G401.6 (cell line): ENCODE results near the gene PHOX2A.

Source experiments
- FAIRE-seq: peaks from 2 replicates; lab custom pipeline; 2012; peaks lifted over from hg19 to GRCh38; lab: Jason Lieb, UNC

PHOX2A gene

DNA sequence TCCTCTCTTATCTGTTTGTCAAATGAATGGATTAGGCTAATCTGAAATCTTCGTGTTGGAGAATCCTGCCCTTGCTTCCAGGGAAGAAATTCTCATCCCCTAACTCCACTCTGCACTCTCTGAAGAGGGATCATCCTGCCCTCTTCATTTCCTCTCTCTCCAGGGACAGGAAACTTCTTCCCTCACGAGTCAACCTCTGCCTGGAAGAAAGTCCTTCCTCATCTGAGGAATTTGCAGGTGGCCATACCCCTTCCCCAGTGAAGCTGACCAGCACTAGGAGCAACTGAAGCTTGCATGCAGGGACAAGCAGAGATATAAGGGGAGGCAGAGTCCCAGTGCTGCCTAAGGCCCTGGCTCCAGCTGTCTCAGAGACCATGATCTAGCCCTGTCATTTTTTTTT lies 3.6 kb upstream of the PHOX2A start:
- no peak for FAIRE-seq

DNA sequence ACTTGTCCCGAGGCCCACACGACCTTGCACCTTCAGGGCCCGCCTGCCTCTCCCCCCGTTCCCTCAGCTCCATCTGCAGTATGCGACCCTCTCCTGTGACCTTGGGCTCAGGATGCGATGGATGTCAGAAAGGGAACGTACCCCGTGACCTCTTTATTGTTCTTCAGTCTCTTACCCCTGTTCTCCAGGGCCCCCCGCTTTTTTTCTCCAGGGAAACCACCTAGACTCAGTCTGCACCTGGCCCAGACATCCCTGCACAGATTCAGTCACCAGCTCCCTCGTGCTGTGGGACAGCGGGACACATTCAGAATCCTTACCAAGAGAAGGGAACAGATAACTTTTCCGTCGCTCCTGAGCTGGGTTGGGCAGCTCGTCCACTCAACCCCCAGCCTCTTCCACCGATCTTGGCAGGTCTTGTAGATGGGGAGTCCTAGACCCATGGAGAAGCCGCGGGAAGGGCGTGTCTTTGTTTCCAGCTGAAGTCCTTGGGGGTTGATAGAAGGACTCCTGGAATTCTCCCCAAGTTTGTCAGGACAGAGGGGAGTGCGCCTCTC lies 1.4 kb upstream of the PHOX2A start:
- FAIRE-seq, result no peak

DNA sequence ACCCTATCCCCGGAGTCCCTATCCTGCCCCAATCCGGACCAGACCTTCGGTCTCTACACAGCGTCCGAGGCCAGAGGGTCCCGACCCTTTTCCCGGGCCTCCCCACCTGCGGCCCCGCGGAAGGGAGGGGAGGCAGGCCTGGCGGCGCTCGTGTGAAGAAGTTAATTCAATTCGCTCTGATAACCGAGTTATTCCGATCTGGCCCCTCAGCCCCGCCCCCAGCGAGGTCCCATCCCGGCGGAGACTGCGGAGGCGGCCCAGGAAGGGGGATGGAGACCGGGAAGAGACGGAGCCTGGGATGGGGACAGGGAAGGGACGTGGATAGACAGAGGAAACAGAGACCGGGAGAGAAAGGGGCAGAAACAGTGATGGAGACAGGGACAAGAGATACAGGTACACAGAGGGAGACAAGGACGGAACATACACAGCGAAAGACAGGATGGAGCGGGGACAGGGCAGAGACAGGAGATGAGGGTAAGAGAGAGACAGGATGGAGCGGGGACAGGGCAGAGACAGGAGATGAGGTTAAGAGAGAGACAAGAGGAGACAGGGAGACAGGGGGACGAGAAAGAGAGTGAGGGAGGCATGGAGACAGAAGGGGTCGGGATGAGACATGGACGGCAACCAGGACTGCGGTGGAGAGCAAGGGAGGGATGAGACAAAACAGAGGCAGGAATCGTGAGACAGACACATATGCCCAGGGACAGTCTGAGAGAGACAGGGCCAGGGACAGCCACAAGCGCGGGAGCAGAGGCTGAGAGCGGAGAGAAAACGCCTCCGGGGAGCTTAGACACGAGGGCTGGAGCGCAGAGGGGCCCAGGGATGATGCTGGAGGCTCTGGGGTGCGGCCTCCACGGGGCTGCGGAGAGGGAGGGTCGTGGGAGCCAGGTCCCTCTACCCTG lies 636 bp upstream of the PHOX2A start:
- FAIRE-seq, result no peak

DNA sequence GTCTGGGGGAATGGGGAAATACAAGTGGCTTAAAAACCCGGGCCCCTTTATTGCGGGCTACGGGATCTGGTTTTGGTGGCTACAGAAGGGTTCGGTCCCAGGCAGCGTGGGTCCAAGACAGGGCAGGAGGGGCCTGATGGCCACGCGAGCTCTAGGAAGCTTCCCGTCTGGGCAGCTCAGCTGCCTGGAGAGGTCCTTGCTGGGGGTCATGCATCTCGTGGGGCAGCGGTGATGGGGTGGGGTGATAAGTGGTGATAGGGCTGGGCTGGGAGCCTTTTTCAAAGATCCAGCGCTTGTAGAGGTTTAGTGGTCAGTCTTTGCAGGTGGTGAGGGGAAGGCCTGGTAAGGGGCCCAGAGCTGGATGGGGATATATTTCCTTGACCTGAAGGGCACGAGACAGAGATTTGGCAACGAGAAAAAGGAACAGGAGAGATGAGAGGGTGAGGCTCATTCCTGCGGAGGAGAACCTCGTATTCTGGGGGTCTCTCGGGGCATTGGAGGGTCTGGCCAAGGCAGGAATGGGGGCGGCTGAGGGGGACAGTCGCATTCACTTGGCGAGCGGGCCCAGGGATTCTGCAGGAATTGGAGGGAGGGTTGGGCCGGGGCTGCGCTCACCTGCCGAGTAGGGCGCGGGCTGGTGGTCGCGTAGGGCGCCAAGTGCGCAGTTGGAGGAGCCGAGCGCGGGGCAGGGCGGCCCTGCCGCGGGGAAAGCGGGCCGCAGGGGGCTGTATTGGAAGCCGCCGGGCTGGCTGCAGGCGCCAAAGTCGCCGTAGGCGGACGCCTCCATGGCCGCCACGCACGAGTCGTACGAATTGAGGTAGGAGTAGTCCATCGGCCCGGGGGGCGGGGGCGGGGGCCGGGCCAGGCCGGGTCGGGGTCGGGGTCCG lies 560 bp downstream of the PHOX2A start:
- no peak for FAIRE-seq

DNA sequence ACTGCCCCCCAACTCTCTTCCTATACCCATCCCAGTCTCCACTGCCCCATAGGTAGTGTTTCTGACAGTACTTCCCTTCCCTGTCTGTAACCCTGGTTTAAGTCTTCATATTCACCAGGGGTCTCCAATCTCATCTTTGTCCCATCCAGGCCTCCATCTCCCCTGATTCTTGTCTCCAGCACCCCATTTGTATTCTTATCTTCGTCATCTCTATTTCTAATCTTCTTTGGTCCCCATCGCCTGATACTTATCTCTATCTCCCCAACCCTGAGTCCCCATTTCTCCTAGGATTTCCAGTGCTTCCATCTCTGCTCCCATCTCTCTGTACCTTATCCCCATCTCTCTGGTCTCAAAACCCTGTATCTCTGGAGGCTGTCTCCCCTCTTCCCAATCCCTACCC lies 1.8 kb downstream of the PHOX2A start:
- FAIRE-seq, result no peak

DNA sequence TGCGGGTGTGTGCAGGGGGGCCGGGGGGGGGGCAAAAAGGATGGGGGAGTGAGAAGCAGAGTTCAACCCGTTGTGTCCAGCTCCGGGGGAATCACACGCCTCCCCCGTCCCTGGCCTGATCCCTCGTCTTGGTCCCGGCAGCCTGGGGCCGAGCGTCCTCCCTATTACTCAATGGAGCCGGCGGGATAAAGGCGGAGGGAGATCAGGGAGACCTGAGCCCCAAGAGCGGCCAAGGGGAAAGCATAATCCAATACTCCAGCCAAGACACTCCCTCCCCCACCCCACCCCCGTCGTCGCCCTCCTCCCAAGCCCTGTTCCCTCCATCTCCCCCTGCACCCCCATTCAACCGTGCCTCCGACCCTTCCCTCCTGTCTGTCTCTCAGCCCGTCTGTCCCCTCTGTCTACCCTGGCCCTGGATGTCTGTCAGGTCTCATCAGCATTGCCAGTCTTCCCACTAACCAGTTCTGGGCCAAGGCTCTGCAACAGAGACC lies 2.6 kb downstream of the PHOX2A start:
- no peak for FAIRE-seq

DNA sequence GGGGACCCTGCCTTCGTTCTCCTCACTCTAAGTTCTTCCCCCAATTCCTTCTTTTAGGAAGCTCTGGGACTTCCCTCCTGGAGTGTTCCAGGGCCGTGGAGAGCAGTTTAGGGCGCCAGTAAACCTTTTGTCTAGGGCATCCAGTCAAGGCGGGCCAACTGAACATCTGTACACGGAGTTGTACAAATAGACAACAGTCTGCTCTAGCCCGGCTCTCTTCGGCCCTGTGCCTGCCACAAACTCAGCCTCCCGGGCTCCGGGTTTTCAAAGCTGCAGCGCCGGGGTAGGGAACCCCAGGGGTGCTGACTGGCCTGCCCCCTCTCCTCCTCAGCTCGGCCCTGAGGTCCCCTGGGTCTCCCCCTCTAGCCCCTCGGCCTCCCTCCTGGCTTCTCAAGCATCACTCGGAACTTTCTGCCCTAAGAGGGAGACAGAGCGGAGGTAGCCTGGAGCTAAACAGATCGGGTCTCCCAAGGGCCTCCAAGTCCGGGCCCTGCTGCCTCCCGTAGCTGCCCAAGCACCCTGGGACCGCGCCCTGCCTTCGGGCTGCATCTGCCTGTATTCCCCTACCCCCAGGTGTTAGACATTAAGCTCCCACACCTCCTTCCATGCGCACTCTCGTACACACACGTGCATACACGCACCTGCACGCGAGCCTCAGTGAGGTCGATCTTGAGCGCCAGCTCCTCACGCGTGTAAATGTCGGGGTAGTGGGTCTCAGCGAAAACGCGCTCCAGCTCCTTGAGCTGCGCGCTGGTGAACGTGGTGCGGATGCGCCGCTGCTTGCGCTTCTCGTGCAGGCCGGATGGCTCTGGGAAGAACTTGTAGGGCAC lies 3.3 kb downstream of the PHOX2A start:
- no peak for FAIRE-seq

DNA sequence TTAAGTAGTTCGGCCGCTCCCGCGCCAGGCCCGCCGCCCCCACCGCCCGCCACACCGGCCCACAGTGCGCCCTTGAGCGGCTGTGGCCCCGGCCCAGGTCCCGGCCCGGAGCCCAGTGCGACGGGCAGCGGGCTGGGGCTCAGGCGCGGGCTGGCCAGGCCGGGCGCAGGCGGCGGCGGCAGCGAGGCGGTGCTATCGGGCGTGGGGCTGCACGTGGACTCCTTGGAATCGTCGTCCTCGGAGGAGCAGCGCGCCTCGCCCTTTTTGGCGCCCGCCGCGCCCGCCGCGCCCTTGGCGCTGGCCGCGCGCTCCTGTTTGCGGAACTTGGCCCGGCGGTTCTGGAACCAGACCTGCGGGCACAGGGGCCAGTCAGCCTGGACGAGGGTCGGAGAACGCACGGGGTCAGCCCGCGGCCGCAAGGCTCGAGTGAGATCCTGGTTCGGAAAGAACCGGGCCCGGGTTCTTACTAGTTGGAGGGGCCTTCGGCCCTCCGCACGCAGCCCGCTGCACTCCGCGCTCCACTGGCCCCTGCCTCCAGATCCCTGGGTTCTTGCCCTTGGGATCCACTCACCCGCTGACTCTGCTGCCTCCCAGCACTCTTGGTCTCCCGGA lies 4.0 kb downstream of the PHOX2A start:
- no peak for FAIRE-seq

DNA sequence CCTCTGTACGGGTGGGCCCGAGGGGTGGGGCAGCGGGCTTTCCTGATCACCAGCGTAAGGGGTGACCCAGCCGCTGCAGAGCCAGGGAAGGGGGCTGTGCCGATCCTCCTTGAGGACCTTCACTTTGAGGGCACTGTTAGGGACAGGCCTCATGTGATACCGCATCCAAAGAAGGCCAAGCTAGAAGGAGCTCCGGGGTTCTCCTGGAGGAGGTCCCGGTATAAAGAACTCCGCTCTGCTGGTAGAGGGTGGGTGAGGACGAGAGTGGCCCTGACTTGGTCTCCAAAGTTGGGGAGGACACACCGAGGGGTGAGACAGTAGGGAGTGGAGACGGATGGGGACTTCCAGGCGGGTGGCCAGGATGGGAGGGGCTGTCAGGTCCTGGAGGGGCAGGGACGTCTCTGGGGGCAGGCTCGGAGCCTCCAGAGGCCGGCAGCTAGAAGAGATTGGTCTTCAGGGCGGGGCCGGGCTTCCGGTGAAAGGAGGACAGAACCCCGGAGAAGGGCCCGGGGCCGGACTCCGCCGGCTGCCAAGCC lies 4.6 kb downstream of the PHOX2A start:
- FAIRE-seq, result no peak

DNA sequence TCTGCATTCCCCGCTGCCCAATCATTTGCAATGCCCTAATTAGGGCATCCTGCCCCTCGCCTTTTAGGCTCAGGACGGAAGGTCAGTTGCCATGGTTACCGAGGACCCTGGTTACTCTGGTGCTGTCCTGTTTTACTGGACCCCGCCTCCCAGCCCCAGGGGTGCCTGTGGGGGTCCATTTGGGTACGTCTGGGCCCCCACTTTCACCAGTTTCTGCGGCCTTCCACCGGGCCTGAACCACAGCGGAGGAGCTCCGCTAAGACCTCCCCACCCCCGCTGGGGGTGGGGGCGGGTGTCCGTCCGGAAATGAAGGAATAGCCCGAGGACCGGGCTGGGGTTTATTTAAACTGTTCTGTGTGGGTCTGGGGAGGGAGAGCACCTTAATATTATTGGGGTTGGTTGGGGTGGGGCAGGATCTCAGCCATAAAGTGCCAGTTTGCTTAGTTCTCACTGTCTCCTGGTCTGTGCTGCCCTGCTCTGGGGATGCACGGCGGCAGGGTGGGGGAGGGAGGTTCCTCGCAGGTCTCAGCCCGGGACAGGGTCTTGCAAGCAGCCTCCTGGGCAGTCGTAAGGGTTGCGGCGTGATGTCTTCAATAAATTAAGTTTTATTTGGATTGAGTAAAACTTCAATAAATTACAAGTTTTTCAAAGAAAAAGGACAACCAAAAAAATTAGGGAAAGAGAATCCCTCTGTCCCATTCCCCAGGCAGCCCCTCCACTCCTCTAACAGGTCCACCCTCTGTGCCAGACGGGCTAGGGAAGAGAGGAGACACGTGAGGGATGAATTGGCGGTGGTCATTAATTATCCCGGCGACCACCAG lies 5.3 kb downstream of the PHOX2A start:
- no peak for FAIRE-seq

DNA sequence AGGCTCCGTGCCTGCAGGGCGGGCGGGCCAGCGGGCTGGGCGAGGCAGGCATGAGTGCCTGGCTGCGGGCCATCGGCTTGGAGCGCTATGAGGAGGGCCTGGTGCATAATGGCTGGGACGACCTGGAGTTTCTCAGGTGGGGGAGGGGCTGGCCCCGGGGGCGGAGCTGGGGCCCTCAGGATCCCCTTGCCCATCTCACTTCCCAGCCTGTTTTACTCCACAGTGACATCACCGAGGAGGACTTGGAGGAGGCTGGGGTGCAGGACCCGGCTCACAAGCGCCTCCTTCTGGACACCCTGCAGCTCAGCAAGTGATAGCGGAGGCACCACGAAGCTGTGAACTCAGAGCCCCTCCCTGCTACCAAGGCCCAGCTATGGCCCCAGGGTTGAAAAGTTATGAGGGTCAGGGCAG lies 5.9 kb downstream of the PHOX2A start:
- no peak for FAIRE-seq

DNA sequence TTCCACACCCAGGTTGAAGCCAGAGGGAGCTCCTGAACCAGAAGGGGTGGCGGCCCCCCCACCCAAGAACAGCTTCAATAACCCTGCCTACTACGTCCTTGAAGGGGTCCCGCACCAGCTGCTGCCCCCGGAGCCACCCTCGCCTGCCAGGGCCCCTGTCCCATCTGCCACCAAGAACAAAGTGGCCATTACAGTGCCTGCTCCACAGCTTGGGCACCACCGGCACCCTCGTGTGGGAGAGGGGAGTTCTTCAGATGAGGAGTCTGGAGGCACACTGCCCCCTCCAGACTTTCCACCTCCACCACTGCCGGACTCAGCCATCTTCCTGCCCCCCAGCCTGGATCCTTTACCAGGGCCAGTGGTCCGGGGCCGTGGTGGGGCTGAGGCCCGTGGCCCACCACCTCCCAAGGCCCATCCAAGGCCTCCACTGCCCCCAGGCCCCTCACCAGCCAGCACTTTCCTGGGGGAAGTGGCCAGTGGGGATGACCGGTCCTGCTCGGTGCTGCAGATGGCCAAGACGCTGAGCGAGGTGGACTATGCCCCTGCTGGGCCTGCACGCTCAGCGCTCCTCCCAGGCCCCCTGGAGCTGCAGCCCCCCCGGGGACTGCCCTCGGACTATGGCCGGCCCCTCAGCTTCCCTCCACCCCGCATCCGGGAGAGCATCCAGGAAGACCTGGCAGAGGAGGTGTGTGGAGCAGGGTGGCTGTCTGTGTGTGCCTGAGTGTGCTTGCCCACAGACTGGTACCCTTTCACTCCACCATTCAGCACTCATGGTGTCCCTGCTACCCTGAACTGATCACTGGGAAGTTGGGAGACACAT lies 6.7 kb downstream of the PHOX2A start:
- no peak for FAIRE-seq

DNA sequence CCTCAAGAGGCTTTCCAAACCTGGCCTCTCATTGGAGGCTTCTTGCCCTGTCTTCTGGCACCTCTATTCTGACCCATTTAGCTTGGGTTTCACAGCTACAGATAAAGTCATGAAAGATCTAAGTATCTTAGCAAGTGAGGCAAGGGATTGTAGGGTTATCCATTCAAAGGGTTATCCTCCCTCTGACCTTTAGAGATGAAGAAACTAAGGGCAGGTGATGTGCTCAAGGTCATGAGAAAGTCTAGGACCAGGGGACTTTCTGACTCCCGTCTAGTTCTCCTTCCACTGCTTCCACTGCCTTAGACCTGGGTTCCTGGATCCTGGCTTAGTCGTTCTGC lies 7.2 kb downstream of the PHOX2A start:
- FAIRE-seq, result no peak

DNA sequence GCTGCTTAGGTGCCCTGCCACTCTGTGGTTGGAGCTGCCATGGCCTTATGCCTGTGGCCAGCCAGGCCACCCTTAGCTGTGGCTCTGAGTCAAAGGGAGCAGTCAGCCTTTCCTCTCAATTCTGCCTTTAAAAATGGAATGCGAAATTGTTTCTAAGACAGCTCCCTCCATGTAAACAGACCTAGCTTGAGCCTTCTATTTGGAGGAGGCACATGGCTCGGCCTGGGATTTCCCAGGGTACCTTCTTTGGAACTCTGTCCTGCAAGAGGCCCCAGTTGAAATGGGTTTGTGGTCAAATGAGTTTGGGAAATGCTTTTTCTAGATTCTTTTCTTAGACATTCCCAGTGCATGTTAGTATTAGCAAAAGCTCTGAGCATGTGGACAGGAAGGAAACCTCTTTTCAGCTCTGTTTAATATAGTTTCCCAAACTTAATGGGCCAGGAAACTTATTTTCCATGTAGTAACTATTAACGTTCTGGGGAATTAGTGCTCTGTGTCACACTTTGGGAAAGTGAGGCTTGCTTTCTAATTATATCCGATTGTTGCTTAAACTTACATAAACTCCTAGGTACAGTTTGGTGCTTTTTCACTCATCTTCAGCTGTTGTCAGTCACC lies 7.8 kb downstream of the PHOX2A start:
- FAIRE-seq, result no peak

DNA sequence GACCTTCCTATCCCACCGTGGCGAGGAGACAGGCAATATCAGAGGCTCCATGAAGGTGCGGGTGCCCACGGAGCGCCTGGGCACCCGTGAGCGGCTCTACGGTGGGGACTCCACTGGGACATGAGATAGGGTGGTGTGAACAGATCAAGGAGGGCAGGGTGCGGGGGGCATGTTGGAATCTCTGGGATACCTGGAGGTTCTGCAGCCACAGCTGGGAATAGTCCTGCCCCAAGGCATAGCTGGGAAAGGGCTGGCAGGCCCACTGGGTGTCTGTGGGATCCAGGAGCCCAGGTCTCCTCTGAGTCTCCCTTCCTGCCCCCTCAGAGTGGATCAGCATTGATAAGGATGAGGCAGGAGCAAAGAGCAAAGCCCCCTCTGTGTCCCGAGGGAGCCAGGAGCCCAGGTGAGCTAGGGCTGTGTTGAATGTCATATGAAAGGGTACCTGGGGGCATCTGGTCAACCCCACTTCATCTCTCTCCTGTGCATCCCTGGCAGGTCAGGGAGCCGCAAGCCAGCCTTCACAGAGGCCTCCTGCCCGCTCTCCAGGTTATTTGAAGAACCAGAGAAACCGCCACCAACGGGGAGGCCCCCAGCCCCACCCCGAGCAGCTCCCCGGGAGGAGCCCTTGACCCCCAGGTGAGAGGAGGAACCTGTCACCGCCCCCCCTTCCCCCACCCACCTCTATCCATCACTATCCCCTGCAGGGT lies 8.5 kb downstream of the PHOX2A start:
- FAIRE-seq, result no peak

DNA sequence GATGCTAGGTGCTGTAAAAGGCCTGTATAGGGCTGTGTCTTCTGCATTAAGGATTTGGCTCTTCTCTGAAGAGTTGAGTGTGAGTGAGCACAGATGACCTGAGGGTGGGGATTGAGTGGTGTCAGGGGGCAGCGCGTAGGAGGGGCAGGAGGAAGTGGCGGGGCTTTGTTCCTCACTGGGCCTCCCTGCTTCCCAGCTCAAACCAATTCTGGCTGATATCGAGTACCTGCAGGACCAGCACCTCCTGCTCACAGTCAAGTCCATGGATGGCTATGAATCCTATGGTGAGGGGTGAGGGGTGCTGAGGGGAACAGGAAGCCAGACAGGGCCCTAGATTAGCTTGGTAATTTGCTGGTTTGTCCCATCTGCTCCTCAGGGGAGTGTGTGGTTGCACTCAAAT lies 9.1 kb downstream of the PHOX2A start:
- no peak for FAIRE-seq

DNA sequence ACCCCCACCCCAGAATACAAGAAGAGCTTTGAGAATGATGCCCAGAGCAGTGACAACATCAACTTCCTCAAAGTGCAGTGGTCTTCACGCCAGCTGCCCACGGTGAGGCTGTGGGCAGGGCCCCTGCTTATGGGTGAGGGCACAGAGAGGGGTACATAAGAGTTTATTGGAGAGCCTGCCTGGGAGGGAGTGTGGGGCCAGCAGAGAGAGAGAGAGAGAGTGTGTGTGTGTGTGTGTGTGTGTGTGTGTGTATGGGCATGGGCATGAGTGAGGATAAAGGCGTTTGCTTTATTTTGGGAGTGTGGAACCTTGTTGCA lies 9.5 kb downstream of the PHOX2A start:
- no peak for FAIRE-seq

DNA sequence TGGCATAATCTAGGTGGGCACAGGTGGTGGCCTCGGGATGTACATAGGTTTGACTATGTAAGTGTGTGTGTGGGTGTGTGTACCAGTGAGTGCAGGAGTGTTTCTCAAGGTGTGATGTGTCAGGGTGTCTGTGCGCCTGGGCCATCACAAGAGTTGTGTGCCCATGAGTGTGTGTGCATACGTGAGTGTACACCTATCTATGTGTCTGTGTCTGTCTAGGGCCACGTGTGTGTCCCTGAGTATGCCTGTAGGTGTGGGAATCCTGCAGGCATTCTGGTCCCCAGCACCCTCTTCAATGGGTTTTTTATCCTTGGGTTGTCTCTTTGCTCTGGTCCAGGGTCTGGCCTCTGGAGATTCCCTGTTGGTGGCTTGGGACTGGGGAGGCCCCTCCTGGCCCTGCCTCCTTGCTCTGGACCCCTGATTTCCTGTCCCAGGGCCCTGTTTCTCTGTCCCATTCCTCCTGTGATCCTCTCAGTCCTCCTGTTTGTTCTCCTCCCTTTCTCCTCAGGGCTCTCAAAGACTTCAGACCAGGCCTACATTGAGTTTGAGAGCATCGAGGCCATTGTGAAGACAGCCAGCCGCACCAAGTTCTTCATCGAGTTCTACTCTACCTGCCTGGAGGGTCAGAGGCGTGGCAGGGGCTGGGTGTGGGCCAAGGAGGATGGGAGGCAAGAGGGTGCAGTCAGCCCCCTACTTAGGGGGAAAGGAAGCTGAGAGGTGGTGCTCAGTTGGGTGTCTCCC lies 10.0 kb downstream of the PHOX2A start:
- FAIRE-seq, result no peak
